K562 (cell line): ENCODE data around the gene LAMA5. TPM values are rescaled to one million over a fixed set of nuclear protein-coding genes. Genes with fewer than 3 reads are reported as not detected.

ENCODE experiments used
- ATAC-seq: fragments of 200-7000 bp; cut with Tn5 transposase; 3 replicates; pipeline ENCODE4 v1.9.1; 2020; ENCODE audit warnings: moderate library complexity
- BruUV-seq: library from RNA; stranded (reverse); fragments of 400-500 nt; replicated peaks from 2 replicates; lab custom pipeline; 2021; lab: Mats Ljungman, UMichigan
- CTCF ChIA-PET: fragments of 300-600 bp; formaldehyde crosslinking; extraction: SDS; loops from one replicate; lab custom pipeline; 2021; ENCODE audit warnings: low intra/inter-chr PET ratio; lab: Yijun Ruan, JAX
- POLR2A ChIA-PET: fragments of 300-600, 350-650 bp; sonication (Branson Sonifier 250); formaldehyde crosslinking; extraction: SDS; loops from one replicate; lab custom pipeline; 2021; ENCODE audit warnings: antibody characterized with exemption, inconsistent platforms; lab: Yijun Ruan, JAX
- DNase-seq, 4 experiments: peaks; one replicate each; pipeline versions ENCODE4 v3.0.0 to v3.0.0-alpha.2; 2011 to 2018; ENCODE audit warnings: low spot score in 3 of 4, mixed read lengths in 3 of 4; ENCODE audit errors: extremely low read depth in 1 of 4
- FAIRE-seq: peaks from 2 replicates; lab custom pipeline; 2011; peaks lifted over from hg19 to GRCh38; lab: Jason Lieb, UNC
- H2AFZ ChIP-seq: 2 replicates; pipeline ENCODE4 v1.6.0; 2011; ENCODE audit warnings: low read depth, low read length, control low read depth, inconsistent platforms
- H3K27ac ChIP-seq: fragments of 200-600 bp; 3 replicates; pipeline ENCODE4 v1.8.0; 2011; ENCODE audit warnings: low read depth, mild to moderate bottlenecking, control low read depth, inconsistent platforms, low read length, moderate library complexity, mixed read lengths; ENCODE audit errors: extremely low read depth
- H3K27me3 ChIP-seq, 2 experiments: fragments of 300-600 bp in 1 of 2; 2 replicates in 1 of 2; 3 replicates in 1 of 2; pipeline versions ENCODE4 v1.6.0 to v1.8.0; 2011; ENCODE audit warnings: inconsistent platforms in 2 of 2, low read length in 2 of 2, mild to moderate bottlenecking in 1 of 2, mixed read lengths in 1 of 2, moderate library complexity in 1 of 2; ENCODE audit not compliant: control insufficient read depth in 2 of 2, insufficient read depth in 2 of 2
- H3K36me3 ChIP-seq: fragments of 300-600 bp; 3 replicates; pipeline ENCODE4 v1.8.0; 2011; ENCODE audit warnings: mild to moderate bottlenecking, low read length, inconsistent platforms; ENCODE audit not compliant: control insufficient read depth, insufficient read depth
- H3K4me1 ChIP-seq, 2 experiments: fragments of 200-600 bp in 1 of 2; replicated peaks in 1 of 2; 2 replicates in 1 of 2; 3 replicates in 1 of 2; pipeline versions ENCODE4 v1.5.1 to v1.8.0; 2011; ENCODE audit warnings: inconsistent platforms in 2 of 2, low read length in 2 of 2, mild to moderate bottlenecking in 1 of 2, mixed read lengths in 1 of 2, moderate library complexity in 1 of 2; ENCODE audit not compliant: control insufficient read depth in 2 of 2, insufficient read depth in 2 of 2
- H3K4me2 ChIP-seq: 2 replicates; pipeline ENCODE4 v1.6.1; 2011; ENCODE audit warnings: low read length, control low read depth, inconsistent platforms, mixed read lengths; ENCODE audit not compliant: insufficient read depth
- H3K4me3 ChIP-seq: fragments of 200-600 bp; sonication (generic), shearing (Covaris generic); 2 replicates; pipeline ENCODE4 v1.5.1; 2016; ENCODE audit warnings: control low read depth, inconsistent platforms
- H3K79me2 ChIP-seq: fragments of 200-600 bp; 3 replicates; pipeline ENCODE4 v1.8.0; 2011; ENCODE audit warnings: low read length, inconsistent platforms; ENCODE audit not compliant: control insufficient read depth, insufficient read depth
- H3K9ac ChIP-seq, 2 experiments: 2 replicates each; pipeline versions ENCODE4 v1.6.0 to v1.6.1; 2011; ENCODE audit warnings: low read depth in 2 of 2, low read length in 2 of 2, control low read depth in 1 of 2, inconsistent platforms in 1 of 2, mild to moderate bottlenecking in 1 of 2, mixed read lengths in 1 of 2; ENCODE audit not compliant: insufficient read depth in 1 of 2
- H3K9me1 ChIP-seq: one replicate; pipeline ENCODE4 v1.6.0; 2011; ENCODE audit warnings: inconsistent platforms, mild to moderate bottlenecking, low read length, moderate library complexity; ENCODE audit not compliant: control insufficient read depth, insufficient read depth
- H3K9me3 ChIP-seq: replicated peaks from 2 replicates; pipeline ENCODE4 v1.5.1; 2011; ENCODE audit warnings: low read depth, low read length, inconsistent platforms; ENCODE audit not compliant: control insufficient read depth, insufficient read depth
- H4K20me1 ChIP-seq: replicated peaks from 2 replicates; pipeline ENCODE4 v1.6.1; 2011; ENCODE audit warnings: low read length, inconsistent platforms, mixed read lengths; ENCODE audit not compliant: control insufficient read depth, insufficient read depth
- CBX2 ChIP-seq: fragments of 200-600 bp; sonication (generic); IDR thresholded peaks from one replicate; pipeline ENCODE4 v1.6.1; 2012; ENCODE audit warnings: mild to moderate bottlenecking, low read length, inconsistent platforms; ENCODE audit not compliant: insufficient read depth, poor library complexity, severe bottlenecking
- PCBP1 ChIP-seq: fragments of 200-400 bp; formaldehyde crosslinking; IDR thresholded peaks from 2 replicates; pipeline ENCODE4 v1.6.1; 2018; ENCODE audit warnings: mild to moderate bottlenecking, low read depth, low read length; ENCODE audit not compliant: poor library complexity, severe bottlenecking
- RHOXF2B ChIP-seq: fragments of 250-450 bp; sonication (Bioruptor Pico); conservative IDR thresholded peaks from 2 replicates; pipeline ENCODE4 v1.5.1; 2021
- SAFB2 ChIP-seq: fragments of 200-400 bp; formaldehyde crosslinking; IDR thresholded peaks from 2 replicates; pipeline ENCODE4 v1.6.1; 2018; ENCODE audit warnings: borderline replicate concordance, low read length, low read depth, moderate library complexity; ENCODE audit not compliant: severe bottlenecking
- TCF7 ChIP-seq: sonication (generic); IDR thresholded peaks from 2 replicates; pipeline ENCODE4 v1.6.1; 2016; ENCODE audit warnings: antibody characterized with exemption, borderline replicate concordance
- ZBTB17 ChIP-seq: fragments of 450-650 bp; formaldehyde crosslinking; IDR thresholded peaks from 2 replicates; pipeline ENCODE4 v1.4.0; 2020; ENCODE audit warnings: mild to moderate bottlenecking
- ZNF212 ChIP-seq: fragments of 450-650 bp; formaldehyde crosslinking; IDR thresholded peaks from 2 replicates; pipeline ENCODE4 v1.4.0; 2020; ENCODE audit warnings: mild to moderate bottlenecking
- WGBS: fragments of 100-300 bp; shearing (Covaris generic); methylation state at CpG from one replicate; pipeline ENCODE4 v1.1.6; 2016; ENCODE audit warnings: low coverage, mixed read lengths; ENCODE audit not compliant: insufficient coverage; ENCODE audit errors: missing lambda C conversion rate; 5-methylcytosine and 5-hydroxymethylcytosine counted together
- in situ Hi-C: fragments of 300-500 bp; cut with MboI; formaldehyde crosslinking; loops from 4 replicates; pipeline ENCODE4 v1.15.0; 2018; ENCODE audit warnings: inconsistent platforms, mixed read lengths
- intact Hi-C: fragments of 100-400 bp; cut with micrococcal nuclease; formaldehyde crosslinking; loops from 2 replicates; pipeline ENCODE4 v1.14.2; 2022
- polyA plus RNA-seq, 8 experiments: library from polyadenylated mRNA; depleted of rRNA in 4 of 8; stranded (reverse) in 5 of 8; unstranded in 3 of 8; fragments of >200 nt; fragmentation: Nextera tagmentation in 2 of 8; fragmentation: Illumina TruSeq in 1 of 8; extraction: Ambion mirVana in 2 of 8; extraction: Trizol in 1 of 8; gene quantifications; 2 replicates each; pipeline versions ENCODE4 v1.2.1 to v1.2.3, GENCODE V29; 2011 to 2014; ENCODE audit warnings: inconsistent platforms in 1 of 8, missing spikeins in 1 of 8
- total RNA-seq, 7 experiments: library from RNA; depleted of rRNA in 6 of 7; stranded (reverse); fragments of >200 nt in 6 of 7; fragmentation: Illumina TruSeq in 2 of 7; extraction: Trizol in 2 of 7; gene quantifications; 2 replicates each; pipeline versions ENCODE4 v1.2.1 to v1.2.3, GENCODE V29; 2011 to 2021; ENCODE audit warnings: low replicate concordance in 1 of 7
- TF ChIP-seq, protein P1 (sequence below): fragments of 250-450 bp; sonication (Bioruptor Pico); IDR thresholded peaks from 2 replicates; pipeline ENCODE4 v1.4.0; 2020; ENCODE audit warnings: mild to moderate bottlenecking
- TF ChIP-seq, protein P2 (sequence below): IDR thresholded peaks from 2 replicates; pipeline ENCODE4 v1.6.1; 2014; ENCODE audit warnings: antibody characterized with exemption

LAMA5 gene
- total and polyA plus RNA-seq, 9 of the 15 experiments (the other 6 are each of a cell fraction or from before 2014, with no cell fraction given), result 0.31 to 101 (median 7.8) TPM

DNA sequence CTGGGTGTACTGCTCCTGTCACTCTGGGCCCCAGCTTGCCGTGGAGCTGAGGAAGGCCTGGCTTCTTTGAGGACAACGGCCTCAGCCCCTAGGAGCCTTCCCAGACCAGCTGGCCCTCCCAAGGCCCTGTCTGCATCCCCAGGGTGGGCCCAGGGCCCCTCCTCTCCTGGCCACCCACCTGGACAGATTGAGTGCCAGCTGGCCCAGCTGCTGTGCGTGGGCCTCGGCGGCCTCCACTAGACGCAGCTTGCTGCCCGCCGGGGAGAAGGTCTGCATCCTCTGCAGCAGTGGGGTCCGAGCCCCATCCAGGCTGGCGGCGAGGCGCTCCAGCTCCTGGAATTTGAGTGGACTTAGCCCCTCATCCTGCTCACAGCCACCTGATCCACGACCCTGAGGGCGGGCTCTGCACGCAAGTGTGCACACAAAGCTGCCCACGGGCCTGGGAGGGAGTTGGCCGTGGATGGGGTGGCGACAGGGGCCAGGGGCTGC, 49.9 kb downstream of the LAMA5 start:
- no peak overlapping the region for H3K27ac ChIP-seq
- WGBS, result 88% methylated on average over 14 of the region's 18 CpGs
- no peak overlapping the region for H3K4me2 ChIP-seq
- H3K9me1 ChIP-seq, result peaks cover 3% of the 10 kb centered on the region
- in situ Hi-C loops (no loop called here), intact Hi-C loops (no loop called here)
- H3K4me1 ChIP-seq, result peaks cover 2 to 46% of the 10 kb centered on the region in 2 experiments; a peak in 2 of 5 replicates
- H3K9ac ChIP-seq, result no peak overlapping the region
- no peak overlapping the region for H2AFZ ChIP-seq
- CTCF ChIA-PET, result no interaction called here
- H3K4me3 ChIP-seq, result no peak overlapping the region
- peaks cover 86% of the 10 kb centered on the region; the same call in 2 of the 3 replicates for H3K36me3 ChIP-seq
- POLR2A ChIA-PET, result interaction anchor here (1.6 to 3.1 kb wide), 2 partner anchors 11 to 41 kb away, joined by 4 to 19 read pairs; no protein-coding TSS in a partner anchor
- H3K79me2 ChIP-seq, result no peaks in the 10 kb centered on the region
- DNase-seq (no peak), FAIRE-seq (no peak), ATAC-seq (no peak)
- H4K20me1 ChIP-seq, result no peaks in the 10 kb centered on the region
- no peaks in the 10 kb centered on the region for H3K9me3 ChIP-seq
- TF ChIP-seq, protein P1, sequence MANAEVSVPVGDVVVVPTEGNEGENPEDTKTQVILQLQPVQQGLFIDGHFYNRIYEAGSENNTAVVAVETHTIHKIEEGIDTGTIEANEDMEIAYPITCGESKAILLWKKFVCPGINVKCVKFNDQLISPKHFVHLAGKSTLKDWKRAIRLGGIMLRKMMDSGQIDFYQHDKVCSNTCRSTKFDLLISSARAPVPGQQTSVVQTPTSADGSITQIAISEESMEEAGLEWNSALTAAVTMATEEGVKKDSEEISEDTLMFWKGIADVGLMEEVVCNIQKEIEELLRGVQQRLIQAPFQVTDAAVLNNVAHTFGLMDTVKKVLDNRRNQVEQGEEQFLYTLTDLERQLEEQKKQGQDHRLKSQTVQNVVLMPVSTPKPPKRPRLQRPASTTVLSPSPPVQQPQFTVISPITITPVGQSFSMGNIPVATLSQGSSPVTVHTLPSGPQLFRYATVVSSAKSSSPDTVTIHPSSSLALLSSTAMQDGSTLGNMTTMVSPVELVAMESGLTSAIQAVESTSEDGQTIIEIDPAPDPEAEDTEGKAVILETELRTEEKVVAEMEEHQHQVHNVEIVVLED (CRISPR knock-in tag), result no peak
- TF ChIP-seq PCBP1 (no peak), ZNF212 (CRISPR knock-in tag) (no peak), ZBTB17 (CRISPR knock-in tag) (no peak), CBX2 (no peak), RHOXF2B (no peak), TCF7 (no peak), SAFB2 (no peak)
- TF ChIP-seq, protein P2, sequence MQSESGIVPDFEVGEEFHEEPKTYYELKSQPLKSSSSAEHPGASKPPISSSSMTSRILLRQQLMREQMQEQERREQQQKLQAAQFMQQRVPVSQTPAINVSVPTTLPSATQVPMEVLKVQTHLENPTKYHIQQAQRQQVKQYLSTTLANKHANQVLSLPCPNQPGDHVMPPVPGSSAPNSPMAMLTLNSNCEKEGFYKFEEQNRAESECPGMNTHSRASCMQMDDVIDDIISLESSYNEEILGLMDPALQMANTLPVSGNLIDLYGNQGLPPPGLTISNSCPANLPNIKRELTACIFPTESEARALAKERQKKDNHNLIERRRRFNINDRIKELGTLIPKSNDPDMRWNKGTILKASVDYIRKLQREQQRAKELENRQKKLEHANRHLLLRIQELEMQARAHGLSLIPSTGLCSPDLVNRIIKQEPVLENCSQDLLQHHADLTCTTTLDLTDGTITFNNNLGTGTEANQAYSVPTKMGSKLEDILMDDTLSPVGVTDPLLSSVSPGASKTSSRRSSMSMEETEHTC, result no peak
- BruUV-seq, result no TSS peak
- no peaks in the 10 kb centered on the region for H3K27me3 ChIP-seq
